H1 (cell line): ENCODE data around the gene IL17RE. TPM values are rescaled to one million over a fixed set of nuclear protein-coding genes. Genes with fewer than 3 reads are reported as not detected.

Experiments
- CTCF ChIA-PET: fragments of 300-600 bp; sonication (Branson Sonifier 250); formaldehyde crosslinking; loops from one replicate; lab custom pipeline; 2021; ENCODE audit not compliant: partially characterized antibody; lab: Charles Lee
- POLR2A ChIA-PET: fragments of 300-600 bp; sonication (Branson Sonifier 250); formaldehyde crosslinking; loops from one replicate; lab custom pipeline; 2021; ENCODE audit warnings: inconsistent platforms; ENCODE audit not compliant: partially characterized antibody; lab: Charles Lee
- DNase-seq, 2 experiments: peaks; one replicate each; pipeline versions ENCODE4 v3.0.0 to v3.0.0-alpha.2; 2010 to 2022; ENCODE audit warnings: low spot score in 2 of 2, low read depth in 1 of 2, mixed read lengths in 1 of 2
- FAIRE-seq: peaks from 2 replicates; lab custom pipeline; 2011; peaks lifted over from hg19 to GRCh38; lab: Jason Lieb, UNC
- H2AFZ ChIP-seq: 2 replicates; pipeline ENCODE4 v1.8.1; 2012; ENCODE audit warnings: low read length, inconsistent platforms
- H2AK5ac ChIP-seq: 2 replicates; pipeline ENCODE4 v1.6.1; 2013; ENCODE audit warnings: low read depth, low read length
- H2BK120ac ChIP-seq: replicated peaks from 2 replicates; pipeline ENCODE3; 2013; ENCODE audit warnings: low read depth, low read length, inconsistent platforms
- H2BK12ac ChIP-seq: 2 replicates; pipeline ENCODE4 v1.6.1; 2013; ENCODE audit warnings: low read depth, low read length
- H2BK15ac ChIP-seq: 2 replicates; pipeline ENCODE4 v1.6.1; 2013; ENCODE audit warnings: low read length
- H2BK20ac ChIP-seq: 2 replicates; pipeline ENCODE4 v1.6.1; 2013; ENCODE audit warnings: low read length
- H2BK5ac ChIP-seq: 2 replicates; pipeline ENCODE4 v1.6.1; 2013; ENCODE audit warnings: low read depth, low read length
- H3K14ac ChIP-seq: 2 replicates; pipeline ENCODE4 v1.6.1; 2013; ENCODE audit warnings: inconsistent platforms; ENCODE audit not compliant: insufficient read length
- H3K18ac ChIP-seq: 2 replicates; pipeline ENCODE4 v1.6.1; 2013; ENCODE audit warnings: low read length; ENCODE audit errors: extremely low read depth
- H3K23ac ChIP-seq: 2 replicates; pipeline ENCODE4 v1.6.1; 2013; ENCODE audit warnings: inconsistent platforms; ENCODE audit not compliant: insufficient read length
- H3K23me2 ChIP-seq: 2 replicates; pipeline ENCODE4 v1.6.1; 2013; ENCODE audit warnings: low read depth, low read length
- H3K27ac ChIP-seq: 2 replicates; pipeline ENCODE4 v1.6.1; 2011; ENCODE audit warnings: low read depth, low read length, inconsistent platforms
- H3K27me3 ChIP-seq, 4 experiments: replicated peaks in 1 of 4; 1 replicate in 1 of 4; 2 replicates in 3 of 4; pipeline versions ENCODE4 v1.6.1 to v1.8.1; 2011 to 2013; ENCODE audit warnings: low read length in 3 of 4, mild to moderate bottlenecking in 3 of 4, inconsistent platforms in 2 of 4, mixed read lengths in 2 of 4, moderate library complexity in 1 of 4; ENCODE audit not compliant: control insufficient read depth in 3 of 4, insufficient read depth in 3 of 4; ENCODE audit errors: extremely low read depth in 1 of 4
- H3K36me3 ChIP-seq, 4 experiments: 2 replicates each; pipeline versions ENCODE4 v1.6.1 to v1.8.1; 2011 to 2013; ENCODE audit warnings: mild to moderate bottlenecking in 4 of 4, low read length in 3 of 4, moderate library complexity in 2 of 4, control low read depth in 1 of 4, inconsistent platforms in 1 of 4; ENCODE audit not compliant: insufficient read depth in 4 of 4, control insufficient read depth in 2 of 4
- H3K4ac ChIP-seq: replicated peaks from 2 replicates; pipeline ENCODE3; 2013; ENCODE audit warnings: low read length, low read depth, mixed read lengths, inconsistent platforms; ENCODE audit not compliant: insufficient read length
- H3K4me1 ChIP-seq, 4 experiments: replicated peaks in 1 of 4; 1 replicate in 1 of 4; 2 replicates in 3 of 4; pipeline versions ENCODE4 v1.6.1 to v1.8.1; 2011 to 2013; ENCODE audit warnings: low read length in 3 of 4, inconsistent platforms in 2 of 4, mixed read lengths in 1 of 4; ENCODE audit not compliant: insufficient read depth in 4 of 4, control insufficient read depth in 3 of 4
- H3K4me2 ChIP-seq, 2 experiments: 2 replicates each; pipeline versions ENCODE4 v1.6.1 to v1.8.1; 2011 to 2013; ENCODE audit warnings: low read depth in 2 of 2, low read length in 2 of 2, control low read depth in 1 of 2, inconsistent platforms in 1 of 2, mild to moderate bottlenecking in 1 of 2; ENCODE audit not compliant: insufficient read depth in 1 of 2
- H3K4me3 ChIP-seq, 4 experiments: fragments of 200-600, 300-600 bp in 1 of 4; sonication (generic), shearing (Covaris generic), sonication (Bioruptor Twin) in 1 of 4; 2 replicates each; pipeline versions ENCODE4 v1.5.1 to v1.8.1; 2011 to 2016; ENCODE audit warnings: low read length in 4 of 4, low read depth in 3 of 4, control low read depth in 2 of 4, inconsistent platforms in 2 of 4, mild to moderate bottlenecking in 2 of 4, mixed read lengths in 1 of 4, moderate library complexity in 1 of 4; ENCODE audit not compliant: insufficient read depth in 2 of 4; ENCODE audit errors: extremely low read depth in 1 of 4
- H3K56ac ChIP-seq: replicated peaks from 2 replicates; pipeline ENCODE3; 2013; ENCODE audit warnings: low read depth, mild to moderate bottlenecking, mixed read lengths, low read length, inconsistent platforms; ENCODE audit not compliant: insufficient read length
- H3K79me1 ChIP-seq: 2 replicates; pipeline ENCODE4 v1.6.1; 2013; ENCODE audit warnings: low read depth, low read length, control low read depth
- H3K79me2 ChIP-seq, 2 experiments: 2 replicates each; pipeline versions ENCODE4 v1.6.1 to v1.8.1; 2012 to 2013; ENCODE audit warnings: low read length in 2 of 2, mild to moderate bottlenecking in 2 of 2, inconsistent platforms in 1 of 2; ENCODE audit not compliant: insufficient read depth in 2 of 2, control insufficient read depth in 1 of 2
- H3K9ac ChIP-seq, 4 experiments: replicated peaks in 1 of 4; 1 replicate in 1 of 4; 2 replicates in 3 of 4; pipeline versions ENCODE4 v1.6.1 to v1.8.1; 2011 to 2013; ENCODE audit warnings: low read depth in 3 of 4, low read length in 3 of 4, control low read depth in 2 of 4, mild to moderate bottlenecking in 2 of 4, moderate library complexity in 2 of 4, inconsistent platforms in 1 of 4; ENCODE audit errors: extremely low read depth in 1 of 4
- H3K9me3 ChIP-seq, 2 experiments: 2 replicates each; pipeline versions ENCODE4 v1.6.1 to v1.8.1; 2012 to 2013; ENCODE audit warnings: mild to moderate bottlenecking in 2 of 2, moderate library complexity in 2 of 2, control low read depth in 1 of 2, inconsistent platforms in 1 of 2, low read depth in 1 of 2, low read length in 1 of 2, mixed read lengths in 1 of 2; ENCODE audit not compliant: insufficient read depth in 2 of 2
- H4K20me1 ChIP-seq, 2 experiments: replicated peaks in 1 of 2; 2 replicates each; pipeline versions ENCODE3 to v1.8.1; 2011 to 2013; ENCODE audit warnings: inconsistent platforms in 2 of 2, low read length in 2 of 2, mild to moderate bottlenecking in 1 of 2; ENCODE audit not compliant: insufficient read depth in 2 of 2, control insufficient read depth in 1 of 2
- H4K5ac ChIP-seq: 2 replicates; pipeline ENCODE4 v1.6.1; 2013; ENCODE audit warnings: low read length, low read depth, mixed read lengths, inconsistent platforms; ENCODE audit not compliant: insufficient read length
- H4K8ac ChIP-seq: 2 replicates; pipeline ENCODE4 v1.8.0; 2013; ENCODE audit warnings: mild to moderate bottlenecking, moderate library complexity, low read length, inconsistent platforms; ENCODE audit not compliant: insufficient read depth; ENCODE audit errors: extremely low read depth
- H4K91ac ChIP-seq: replicated peaks from 2 replicates; pipeline ENCODE3; 2013; ENCODE audit warnings: low read length, mixed read lengths, inconsistent platforms; ENCODE audit not compliant: insufficient read length
- ASH2L ChIP-seq: fragments of 200-600, 300-600 bp; sonication (generic); IDR thresholded peaks from one replicate; pipeline ENCODE4 v1.7.1; 2017; ENCODE audit warnings: low read length
- JUN ChIP-seq: IDR thresholded peaks from 2 replicates; pipeline ENCODE4 v1.6.1; 2011; ENCODE audit warnings: low read depth, mild to moderate bottlenecking, improper control_type of control experiment, low read length
- MAX ChIP-seq: IDR thresholded peaks from 2 replicates; pipeline ENCODE4 v1.6.1; 2012; ENCODE audit warnings: inconsistent platforms
- POLR2A ChIP-seq, 2 experiments: IDR thresholded peaks; 1 replicate in 1 of 2; 2 replicates in 1 of 2; pipeline ENCODE4 v1.6.1; 2011; ENCODE audit warnings: low read depth in 2 of 2, low read length in 2 of 2, mild to moderate bottlenecking in 2 of 2; ENCODE audit errors: control extremely low read depth in 1 of 2
- SP1 ChIP-seq: IDR thresholded peaks from 2 replicates; pipeline ENCODE4 v1.6.1; 2011; ENCODE audit warnings: low read depth, low read length
- SUZ12 ChIP-seq: fragments of 200-600 bp; sonication (generic); IDR thresholded peaks from 2 replicates; pipeline ENCODE4 v1.6.1; 2012; ENCODE audit warnings: mild to moderate bottlenecking, inconsistent platforms, low read length, moderate library complexity, mixed read lengths
- TEAD4 ChIP-seq: IDR thresholded peaks from 2 replicates; pipeline ENCODE4 v1.6.1; 2012; ENCODE audit warnings: low read depth, low read length, inconsistent platforms, mixed read lengths
- WGBS, 2 experiments: shearing (Covaris generic) in 1 of 2; methylation state at CpG; one replicate each; pipeline versions ENCODE4 v1.1.6 to v1.1.7; 2013 to 2015; ENCODE audit warnings: low lambda C conversion rate in 2 of 2, mixed read lengths in 2 of 2, inconsistent platforms in 1 of 2, low coverage in 1 of 2, missing lambda C conversion rate in 1 of 2; ENCODE audit not compliant: insufficient replicate concordance in 2 of 2, insufficient coverage in 1 of 2, insufficient read length in 1 of 2; ENCODE audit errors: extremely low coverage in 1 of 2, missing lambda C conversion rate in 1 of 2; 5-methylcytosine and 5-hydroxymethylcytosine counted together
- long read RNA-seq, 2 experiments: library from RNA in 1 of 2; library from capped mRNA in 1 of 2; stranded (forward); transcript quantifications; one replicate each; pipeline ENCODE4 v2.0.0, GENCODE V29; 2021; ENCODE audit warnings: inconsistent platforms in 1 of 2
- polyA minus RNA-seq, 3 experiments: library from RNA; depleted of rRNA, polyadenylated mRNA; stranded (reverse); fragments of >200 nt; gene quantifications; 1 replicate in 2 of 3; 2 replicates in 1 of 3; pipeline ENCODE4 v1.2.3, GENCODE V29; 2011
- polyA plus RNA-seq, 7 experiments: library from polyadenylated mRNA; depleted of rRNA in 3 of 7; stranded (reverse) in 5 of 7; unstranded in 2 of 7; fragments of >200 nt in 5 of 7; fragments of 200-250 nt in 2 of 7; gene quantifications; 1 replicate in 5 of 7; 2 replicates in 1 of 7; 4 replicates in 1 of 7; pipeline versions ENCODE4 v1.2.1 to v1.2.3, GENCODE V29; 2011 to 2013; ENCODE audit warnings: missing spikeins in 2 of 7, mixed read lengths in 2 of 7
- total RNA-seq: library from RNA; stranded (reverse); fragmentation: NEBNext Ultra II Directional; extraction: Animal tissue kit (Norgen Biotek cat#: 25700); gene quantifications from 2 replicates; pipeline ENCODE4 v1.2.1, GENCODE V29; 2021

IL17RE gene
- total RNA-seq (4.4 and 4.9 TPM in 2 replicates), polyA plus RNA-seq (2011; rRNA removed) (3.4 and 3.8 TPM in 2 replicates), polyA minus RNA-seq (2011; rRNA and poly(A)+ RNA removed) (1.6 and 2.0 TPM in 2 replicates)
- polyA plus RNA-seq (2011; cell fraction: cytosol; rRNA removed): 4.0 TPM
- polyA plus RNA-seq (2011; cell fraction: nucleus; rRNA removed): 13.4 TPM
- polyA plus RNA-seq (2012, experiment 1 of 2): 1.9 to 3.6 TPM (median 3.2 TPM) in 4 replicates
- 2.1 TPM for polyA plus RNA-seq (2012, experiment 2 of 2)
- 4.8 TPM for polyA plus RNA-seq (2013, experiment 1 of 2)
- 4.4 TPM for polyA plus RNA-seq (2013, experiment 2 of 2)
- 1.2 TPM for polyA minus RNA-seq (2011; cell fraction: cytosol; rRNA and poly(A)+ RNA removed)
- 4.7 TPM for polyA minus RNA-seq (2011; cell fraction: nucleus; rRNA and poly(A)+ RNA removed)
- long read RNA-seq, experiment 1, partial matches to known transcripts: 1 of 6 reads
- long read RNA-seq, experiment 1, other reads (novel, unspliced or antisense): 5 of 6 reads
- long read RNA-seq, experiment 2: 0 reads

GRCh38 chr3:9902372-9903237 is at the start of gene IL17RE:
Gene IL17RE (plus strand): TSS chr3:9902848. CDS start chr3:9902933, 85 bp downstream.
- Histone ChIP-seq H3K4me3 (peak within 1 kb of the TSS in 2 of 4 experiments; percentile 2 to 30; a peak in 2 of 8 replicates), H3K23me2 (no peaks in the 10 kb centered on the region), H4K20me1 (no peaks in the 10 kb centered on the region), H3K14ac (no peak within 1 kb of the TSS), H3K23ac (no peak within 1 kb of the TSS), H3K79me1 (no peaks in the 10 kb centered on the region), H4K8ac (peak within 1 kb of the TSS; percentile 66), H3K4me1 (peaks cover 5 to 14% (median 11%) of the 10 kb centered on the region in 4 experiments), H2AK5ac (no peak within 1 kb of the TSS), H3K9me3 (no peaks in the 10 kb centered on the region), H3K36me3 (no peaks in the 10 kb centered on the region), H2BK5ac (peak within 1 kb of the TSS; percentile 73), H4K5ac (no peak within 1 kb of the TSS), H3K79me2 (no peaks in the 10 kb centered on the region), H3K27ac (no peak within 1 kb of the TSS), H2AFZ (peak within 1 kb of the TSS; percentile 61), H3K56ac (no peak within 1 kb of the TSS), H3K18ac (peak within 1 kb of the TSS; percentile 55), H3K4me2 (peak within 1 kb of the TSS; percentile 52), H2BK20ac (peak within 1 kb of the TSS; percentile 75), H2BK120ac (no peak within 1 kb of the TSS), H3K27me3 (no peaks in the 10 kb centered on the region), H4K91ac (peak within 1 kb of the TSS; percentile 87), H2BK12ac (peak within 1 kb of the TSS; percentile 91; the same call in 1 of the 2 replicates), H3K9ac (no peak within 1 kb of the TSS), H3K4ac (peak within 1 kb of the TSS; percentile 96), H2BK15ac (peak within 1 kb of the TSS; percentile 92)
- no peak for FAIRE-seq
- TF ChIP-seq POLR2A (IDR thresholded peaks at IDR 0.05; ENCODE audit: control extremely low read depth in 1 of 2, low read depth in 2 of 2, low read length in 2 of 2): 0 out of 3 replicates have a peak, but pooled peaks of 1 of the 2 experiments have one; percentile 17
- peak; percentile 48; the same call in 1 of the 2 replicates for TF ChIP-seq TEAD4
- peak; percentile 57 for TF ChIP-seq ASH2L
- TF ChIP-seq MAX: no peak; the same call in 1 of the 2 replicates
- no peak for TF ChIP-seq SUZ12
- 0 out of 2 replicates have a peak, but pooled peaks have one; percentile 33 for TF ChIP-seq SP1
- TF ChIP-seq JUN: no peak
- CTCF ChIA-PET: interaction anchor here (0.7 to 2.2 kb wide), 12 partner anchors 8 to 76 kb away, joined by 3 to 9 read pairs (median 4); partner anchors contain the start of gene IL17RC
- WGBS, 2 experiments: 70% methylated on average over 13 of the region's 13 CpGs; no CpG with 5 or more reads in 1 of the 2 experiments
- DNase-seq: peak in 1 of 2 experiments; percentile 73
- POLR2A ChIA-PET: interaction anchor here (0.6 to 6.0 kb wide), 9 partner anchors 9 to 49 kb away, joined by 3 to 43 read pairs (median 5); partner anchors contain the start of gene IL17RC
